GM23338 (cell line): ENCODE data around the gene CEP70. TPM values are rescaled to one million over a fixed set of nuclear protein-coding genes. Genes with fewer than 3 reads are reported as not detected.

Experiments used
- ATAC-seq: fragments of 200-7000 bp; cut with Tn5 transposase; 3 replicates; pipeline ENCODE4 v1.9.1; 2020
- DNase-seq: peaks from one replicate; pipeline ENCODE4 v3.0.0-alpha.2; 2015; ENCODE audit warnings: low spot score
- H2AFZ ChIP-seq: fragments of 200-600 bp; sonication (generic); 2 replicates; pipeline ENCODE4 v1.8.0; 2016; ENCODE audit warnings: antibody characterized with exemption, mild to moderate bottlenecking, moderate library complexity
- H3F3A ChIP-seq: fragments of 200-600 bp; sonication (generic); replicated peaks from 2 replicates; pipeline ENCODE4 v1.8.0; 2017; ENCODE audit warnings: antibody characterized with exemption, mixed run types, low read depth
- H3K27ac ChIP-seq: fragments of 200-600 bp; sonication (generic); 2 replicates; pipeline ENCODE4 v1.6.1; 2016; ENCODE audit warnings: low read depth
- H3K27me3 ChIP-seq: fragments of 200-600 bp; sonication (generic); 2 replicates; pipeline ENCODE4 v1.8.0; 2016; ENCODE audit warnings: mild to moderate bottlenecking, mixed run types, moderate library complexity; ENCODE audit not compliant: insufficient read depth
- H3K36me3 ChIP-seq: fragments of 200-600 bp; sonication (generic); 2 replicates; pipeline ENCODE4 v1.8.0; 2016; ENCODE audit warnings: mild to moderate bottlenecking; ENCODE audit not compliant: insufficient read depth
- H3K4me1 ChIP-seq: fragments of 200-600 bp; sonication (generic); 2 replicates; pipeline ENCODE4 v1.8.0; 2016; ENCODE audit warnings: mild to moderate bottlenecking, moderate library complexity; ENCODE audit not compliant: insufficient read depth
- H3K4me2 ChIP-seq: fragments of 200-600 bp; sonication (generic); 2 replicates; pipeline ENCODE4 v1.7.1; 2017; ENCODE audit warnings: mixed run types
- H3K4me3 ChIP-seq: fragments of 200-600 bp; sonication (generic); 2 replicates; pipeline ENCODE4 v1.6.1; 2016; ENCODE audit warnings: mixed run types
- H3K79me2 ChIP-seq: fragments of 200-600 bp; sonication (generic); replicated peaks from 2 replicates; pipeline ENCODE4 v1.8.0; 2017; ENCODE audit warnings: mild to moderate bottlenecking; ENCODE audit not compliant: insufficient read depth
- H3K9me2 ChIP-seq: fragments of 200-600 bp; sonication (generic); 2 replicates; pipeline ENCODE4 v1.8.0; 2017; ENCODE audit not compliant: insufficient read depth
- H4K20me1 ChIP-seq: fragments of 200-600 bp; sonication (generic); replicated peaks from 2 replicates; pipeline ENCODE4 v1.8.0; 2017; ENCODE audit warnings: mild to moderate bottlenecking; ENCODE audit not compliant: insufficient read depth
- H3K27ac Mint-ChIP-seq: 2 replicates; pipeline ENCODE4 v1.8.0; 2020; ENCODE audit warnings: inconsistent platforms, mild to moderate bottlenecking, moderate library complexity, mixed read lengths
- H3K27me3 Mint-ChIP-seq: 3 replicates; pipeline ENCODE4 v1.8.0; 2022; ENCODE audit warnings: low read depth, mild to moderate bottlenecking, moderate library complexity, mixed read lengths, inconsistent platforms; ENCODE audit not compliant: insufficient read depth, poor library complexity
- H3K36me3 Mint-ChIP-seq: 3 replicates; pipeline ENCODE4 v1.8.0; 2021; ENCODE audit warnings: low read depth, mild to moderate bottlenecking, inconsistent platforms, moderate library complexity, mixed read lengths
- H3K4me1 Mint-ChIP-seq: 3 replicates; pipeline ENCODE4 v1.8.0; 2020; ENCODE audit warnings: mild to moderate bottlenecking, inconsistent platforms, mixed read lengths
- H3K4me3 Mint-ChIP-seq: 3 replicates; pipeline ENCODE4 v1.8.0; 2021; ENCODE audit warnings: moderate library complexity, mild to moderate bottlenecking, inconsistent platforms, mixed read lengths
- H3K9me3 Mint-ChIP-seq: 3 replicates; pipeline ENCODE4 v1.8.0; 2020; ENCODE audit warnings: moderate library complexity, mild to moderate bottlenecking, inconsistent platforms, mixed read lengths
- CREB1 ChIP-seq: fragments of 250-450 bp; sonication (Bioruptor Pico); IDR thresholded peaks from 2 replicates; pipeline ENCODE4 v1.5.0; 2020; ENCODE audit warnings: low read depth, mild to moderate bottlenecking, moderate library complexity
- CTCF ChIP-seq, 2 experiments: fragments of 200-600 bp in 1 of 2; sonication (generic) in 1 of 2; conservative IDR thresholded peaks; 2 replicates each; pipeline versions ENCODE4 v1.5.1 to v1.6.1; 2016 to 2017; ENCODE audit warnings: antibody characterized with exemption in 2 of 2, low read depth in 2 of 2, mild to moderate bottlenecking in 2 of 2, moderate library complexity in 1 of 2
- ETS1 ChIP-seq: IDR thresholded peaks from 2 replicates; pipeline ENCODE4 v1.6.1; 2016; ENCODE audit warnings: antibody characterized with exemption
- EZH2 ChIP-seq: fragments of 200-600 bp; sonication (generic); IDR thresholded peaks from one replicate; pipeline ENCODE4 v1.8.0; 2017; ENCODE audit warnings: antibody characterized with exemption, mild to moderate bottlenecking, low read depth; ENCODE audit not compliant: unreplicated experiment
- EZH2phosphoT487 ChIP-seq: fragments of 200-600 bp; sonication (generic); IDR thresholded peaks from one replicate; pipeline ENCODE4 v1.8.1; 2018; ENCODE audit warnings: antibody characterized with exemption; ENCODE audit not compliant: unreplicated experiment
- JUNB ChIP-seq: IDR thresholded peaks from one replicate; pipeline ENCODE4 v1.6.1; 2016; ENCODE audit warnings: antibody characterized with exemption; ENCODE audit not compliant: unreplicated experiment
- NANOG ChIP-seq: IDR thresholded peaks from 2 replicates; pipeline ENCODE4 v1.6.1; 2016; ENCODE audit warnings: antibody characterized with exemption, borderline replicate concordance
- POLR2AphosphoS5 ChIP-seq: IDR thresholded peaks from 2 replicates; pipeline ENCODE4 v1.6.1; 2016; ENCODE audit warnings: antibody characterized with exemption, low read depth
- REST ChIP-seq: IDR thresholded peaks from one replicate; pipeline ENCODE4 v1.6.1; 2018; ENCODE audit warnings: antibody characterized with exemption; ENCODE audit not compliant: unreplicated experiment
- STAT1 ChIP-seq: IDR thresholded peaks from one replicate; pipeline ENCODE4 v1.6.1; 2016; ENCODE audit warnings: antibody characterized with exemption; ENCODE audit not compliant: unreplicated experiment
- ZNF114 ChIP-seq: fragments of 250-450 bp; sonication (Bioruptor Pico); IDR thresholded peaks from 2 replicates; pipeline ENCODE4 v1.5.0; 2020; ENCODE audit warnings: mild to moderate bottlenecking, moderate library complexity
- ZNF331 ChIP-seq: fragments of 250-450 bp; sonication (Bioruptor Pico); IDR thresholded peaks from 2 replicates; pipeline ENCODE4 v1.5.0; 2020; ENCODE audit warnings: low read depth, mild to moderate bottlenecking, moderate library complexity
- ZNF462 ChIP-seq: fragments of 250-450 bp; sonication (Bioruptor Pico); IDR thresholded peaks from 2 replicates; pipeline ENCODE4 v1.5.0; 2020; ENCODE audit warnings: mild to moderate bottlenecking, moderate library complexity
- polyA plus RNA-seq: library from polyadenylated mRNA; unstranded; fragments of >200 nt; fragmentation: Nextera tagmentation; extraction: Ambion mirVana; gene quantifications from 2 replicates; pipeline ENCODE4 v1.2.1, GENCODE V29; 2016
- total RNA-seq: library from RNA; depleted of rRNA; stranded (reverse); fragments of >200 nt; shearing (Covaris generic); gene quantifications from 2 replicates; pipeline ENCODE4 v1.2.3, GENCODE V29; 2014

Gene CEP70
- total and polyA plus RNA-seq, 2 experiments from 2014 or later, result 28.8 to 31.4 TPM

- H3K36me3 ChIP-seq, result peaks cover 22% of the 10 kb centered on the region
- H2AFZ ChIP-seq, result no peak overlapping the region
- no peaks in the 10 kb centered on the region; the same call in 1 of the 2 replicates for H3K79me2 ChIP-seq
- Mint-ChIP-seq H3K4me3 (no peak overlapping the region), H3K27me3 (no peaks in the 10 kb centered on the region), H3K9me3 (peaks cover 71% of the 10 kb centered on the region), H3K27ac (no peak overlapping the region), H3K4me1 (no peaks in the 10 kb centered on the region), H3K36me3 (peaks cover 92% of the 10 kb centered on the region)
- no peaks in the 10 kb centered on the region for H3K27me3 ChIP-seq
- H3F3A ChIP-seq, result no peaks in the 10 kb centered on the region
- peaks cover 3% of the 10 kb centered on the region; the same call in 1 of the 2 replicates for H3K9me2 ChIP-seq
- H4K20me1 ChIP-seq, result no peaks in the 10 kb centered on the region
- no peak overlapping the region for H3K27ac ChIP-seq
- H3K4me1 ChIP-seq, result no peaks in the 10 kb centered on the region
- ATAC-seq, result no peak
- TF ChIP-seq CTCF (conservative IDR thresholded peaks at IDR 0.05; ENCODE audit: low read depth in 2 of 2) (no peak), NANOG (no peak), EZH2 (no peak), POLR2AphosphoS5 (no peak), ETS1 (no peak), ZNF114 (CRISPR knock-in tag) (no peak), EZH2phosphoT487 (no peak), JUNB (no peak), REST (no peak), STAT1 (no peak), ZNF462 (CRISPR knock-in tag) (no peak), CREB1 (CRISPR knock-in tag) (no peak), ZNF331 (CRISPR knock-in tag) (no peak)
- DNase-seq, result no peak
- H3K4me3 ChIP-seq, result no peak overlapping the region
- no peak overlapping the region for H3K4me2 ChIP-seq
These were observed 46.6 kb downstream of the CEP70 start for GRCh38 chr3:138547342-138547975.
